ENCODE results near the gene YIF1A. TPM values are rescaled to one million over a fixed set of nuclear protein-coding genes. Genes with fewer than 3 reads are reported as not detected.

Gene YIF1A, protein sequence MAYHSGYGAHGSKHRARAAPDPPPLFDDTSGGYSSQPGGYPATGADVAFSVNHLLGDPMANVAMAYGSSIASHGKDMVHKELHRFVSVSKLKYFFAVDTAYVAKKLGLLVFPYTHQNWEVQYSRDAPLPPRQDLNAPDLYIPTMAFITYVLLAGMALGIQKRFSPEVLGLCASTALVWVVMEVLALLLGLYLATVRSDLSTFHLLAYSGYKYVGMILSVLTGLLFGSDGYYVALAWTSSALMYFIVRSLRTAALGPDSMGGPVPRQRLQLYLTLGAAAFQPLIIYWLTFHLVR
- 10 to 100 TPM; 43.5 to 72.4 (median 61.9) TPM for total RNA-seq
- 100 to 1,000 TPM in 1 of 3 donors, 10 to 100 TPM in 2; 30.3 to 104 (median 45.0) TPM for polyA plus RNA-seq

DNA sequence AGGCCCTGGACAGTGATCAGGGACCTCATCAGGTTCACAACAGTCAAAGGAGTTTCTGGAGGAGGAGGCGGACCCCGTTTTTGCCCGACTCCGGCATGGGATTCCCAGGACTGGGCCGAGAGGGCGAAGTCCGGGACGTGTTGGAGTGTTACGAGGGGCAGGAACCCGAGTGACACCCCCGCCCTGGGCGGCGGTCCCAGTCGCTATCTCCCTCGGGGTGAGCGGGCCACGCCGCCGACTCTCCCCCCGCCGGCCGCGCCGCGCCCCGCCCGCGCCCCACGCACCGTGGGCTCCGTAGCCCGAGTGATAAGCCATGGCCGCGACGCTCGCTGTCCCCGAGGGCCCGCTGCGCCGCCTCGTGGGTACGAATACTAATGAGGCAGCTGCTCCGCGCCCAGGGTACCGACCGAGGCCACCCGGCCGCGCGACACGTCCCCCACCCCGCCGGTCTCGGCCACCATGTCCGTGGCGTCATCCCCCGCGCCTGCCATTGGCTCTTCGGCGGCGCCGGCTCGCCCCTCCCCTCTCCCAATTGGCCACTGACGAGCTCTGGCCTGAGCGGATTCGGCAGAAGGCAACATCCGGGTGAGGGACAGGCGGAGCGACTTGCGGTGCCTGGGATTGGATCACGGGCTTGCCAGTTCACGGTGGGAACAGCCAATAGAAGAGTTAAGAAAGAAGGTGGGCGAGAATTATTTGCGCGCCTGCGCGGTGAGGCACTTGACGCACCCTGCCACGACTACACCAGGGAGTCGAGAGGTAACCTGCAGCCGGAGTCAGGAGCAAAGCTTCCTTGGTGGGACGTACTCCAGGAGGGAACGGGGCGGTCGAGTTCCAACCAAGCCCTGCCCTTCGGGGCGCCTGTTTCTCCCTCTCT lies at the start of gene YIF1A:
Gene YIF1A (minus strand): TSS at position 473 of the 877 bp plus-strand sequence. CDS start 158 bp downstream, at position 315.
- 0 to 1% methylated on average over 87 of the region's 87 CpGs for WGBS, 2 donors
- Histone ChIP-seq H3K27ac (peak within 1 kb of the TSS; percentile 90 to 96 (median 94)), H3K9me3 (no peaks in the 10 kb centered on the region), H3K4me3 (peak within 1 kb of the TSS; percentile 74 to 80 (median 77)), H3K27me3 (peaks cover 27 to 29% (median 29%) of the 10 kb centered on the region in 3 donors), H3K4me1 (peaks cover 0 to 41% (median 32%) of the 10 kb centered on the region in 4 donors), H3K36me3 (peaks cover 0 to 8% (median 0%) of the 10 kb centered on the region in 4 donors)
- intact Hi-C loops (cut with DNase I) = no loop called here
- TF ChIP-seq POLR2A (IDR thresholded peaks at IDR 0.05) = peak; percentile 74 to 81
- TF ChIP-seq CTCF (IDR thresholded peaks at IDR 0.05) = no peak
- peak; percentile 94 to 98 (median 98) for TF ChIP-seq POLR2AphosphoS5 (IDR thresholded peaks at IDR 0.05)
- TF ChIP-seq EP300 (IDR thresholded peaks at IDR 0.05) = no peak
- DNase-seq = peak; percentile 100

GRCh38 chr11:66337103-66337899 lies 48.4 kb upstream of the YIF1A start:
- 64 to 70% methylated on average over 18 of the region's 18 CpGs for WGBS, 2 donors
- H3K9me3 ChIP-seq = no peaks in the 10 kb centered on the region
- peaks cover 10 to 69% (median 33%) of the 10 kb centered on the region in 4 donors for H3K36me3 ChIP-seq
- TF ChIP-seq CTCF (IDR thresholded peaks at IDR 0.05) = no peak
- H3K27ac ChIP-seq = peak overlapping the region in 1 of 4 donors; percentile 66
- no peaks in the 10 kb centered on the region for H3K27me3 ChIP-seq
- intact Hi-C loops (cut with DNase I) = no loop called here
- H3K4me3 ChIP-seq = no peak overlapping the region
- peaks cover 0 to 29% (median 25%) of the 10 kb centered on the region in 4 donors for H3K4me1 ChIP-seq
- DNase-seq = peak; percentile 64

DNA sequence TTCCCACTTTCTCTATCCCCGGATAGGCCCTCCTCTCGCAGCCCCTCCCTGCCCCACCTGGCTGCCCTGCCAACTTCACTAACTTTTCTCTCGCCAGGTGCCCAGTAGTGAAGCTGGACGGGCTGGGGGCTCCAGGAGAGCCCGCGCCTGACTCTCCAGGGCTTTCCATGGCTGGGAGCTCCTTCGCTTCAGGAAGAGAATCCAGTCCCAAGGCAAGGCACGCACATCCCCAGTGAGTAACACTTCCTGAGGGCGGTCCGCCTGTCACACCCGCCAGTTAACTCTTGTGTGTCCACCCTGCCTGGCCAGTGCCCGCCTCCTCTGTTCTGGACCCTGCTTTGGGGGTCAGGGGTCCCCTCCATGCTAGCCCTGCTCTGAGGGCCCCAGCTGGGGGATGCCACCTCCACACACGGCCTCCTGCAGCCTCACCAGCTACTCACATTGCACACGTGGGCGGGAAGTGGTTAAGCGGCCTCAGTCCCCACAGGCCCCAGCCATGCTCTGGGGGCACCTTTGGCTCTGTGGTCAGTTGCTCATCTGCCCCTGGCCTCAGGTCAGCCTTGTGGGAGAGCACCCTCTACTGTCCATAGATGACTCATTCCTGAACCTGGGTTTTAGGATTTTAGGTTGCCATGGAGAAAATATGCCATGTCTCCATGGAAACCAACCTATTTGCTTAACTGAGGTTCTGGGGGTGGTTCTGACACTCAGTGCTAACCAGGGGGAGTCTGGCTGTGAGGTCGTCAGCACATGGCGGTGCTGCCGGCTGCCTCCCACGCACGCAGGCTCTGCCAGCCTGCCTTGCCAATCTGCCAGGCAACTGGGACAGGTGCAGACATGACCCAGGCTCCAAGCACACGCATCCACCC lies 47.5 kb upstream of the YIF1A start, which contains the start of gene RIN1:
Gene RIN1 (minus strand): TSS at position 201 of the 869 bp plus-strand sequence. CDS start 32 bp downstream, at position 169.
- intact Hi-C loops (cut with DNase I) = no loop called here
- H3K4me3 ChIP-seq = peak within 1 kb of the TSS; percentile 29 to 64 (median 56)
- TF ChIP-seq POLR2AphosphoS5 (IDR thresholded peaks at IDR 0.05) (peak in 3 of 4 donors; percentile 26 to 61 (median 39)), CTCF (IDR thresholded peaks at IDR 0.05) (peak in 1 of 4 experiments; percentile 33), EP300 (IDR thresholded peaks at IDR 0.05) (no peak)
- peak within 1 kb of the TSS; percentile 57 to 72 (median 68) for H3K27ac ChIP-seq
- H3K36me3 ChIP-seq = peaks cover 9 to 60% (median 27%) of the 10 kb centered on the region in 4 donors
- WGBS, 2 donors = 16 to 18% methylated on average over 22 of the region's 22 CpGs
- no peaks in the 10 kb centered on the region for H3K9me3 ChIP-seq
- peaks cover 0 to 29% (median 25%) of the 10 kb centered on the region in 4 donors for H3K4me1 ChIP-seq
- H3K27me3 ChIP-seq = no peaks in the 10 kb centered on the region
- DNase-seq = peak; percentile 83
